ENCODE data around the gene RTL1.

GRCh38 chr14:100861937-100862247, 41.6 kb downstream of the RTL1 start:
- TF ChIP-seq CTCF (IDR thresholded peaks at IDR 0.05) (no peak), POLR2A (IDR thresholded peaks at IDR 0.05) (no peak)

All from Peyer's patch (tissue), 4 donors.